ENCODE data around the gene LGALSL.

DNA sequence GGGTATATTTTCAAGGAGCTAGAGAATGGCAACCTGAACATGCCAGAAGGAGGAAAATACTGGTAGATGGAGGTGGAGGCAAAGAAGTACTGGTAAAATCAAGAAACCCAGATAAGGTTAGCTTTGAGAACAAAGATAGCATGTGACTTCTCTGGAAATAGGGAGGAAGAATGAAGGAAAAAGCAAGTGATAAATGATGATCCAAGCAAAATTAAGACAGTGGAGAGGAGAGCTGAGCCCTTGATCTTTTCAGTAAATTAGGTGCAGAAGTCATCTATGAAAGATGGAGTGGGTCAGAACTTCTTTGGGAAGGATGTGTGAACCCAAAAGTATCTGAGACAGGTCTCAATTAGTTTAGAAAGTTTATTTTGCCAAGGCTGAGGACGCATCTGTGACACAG is 44.5 kb downstream of the LGALSL start:
- TF ChIP-seq EP300 (IDR thresholded peaks at IDR 0.05; ENCODE audit: borderline replicate concordance), result no peak
- TF ChIP-seq, protein P1, sequence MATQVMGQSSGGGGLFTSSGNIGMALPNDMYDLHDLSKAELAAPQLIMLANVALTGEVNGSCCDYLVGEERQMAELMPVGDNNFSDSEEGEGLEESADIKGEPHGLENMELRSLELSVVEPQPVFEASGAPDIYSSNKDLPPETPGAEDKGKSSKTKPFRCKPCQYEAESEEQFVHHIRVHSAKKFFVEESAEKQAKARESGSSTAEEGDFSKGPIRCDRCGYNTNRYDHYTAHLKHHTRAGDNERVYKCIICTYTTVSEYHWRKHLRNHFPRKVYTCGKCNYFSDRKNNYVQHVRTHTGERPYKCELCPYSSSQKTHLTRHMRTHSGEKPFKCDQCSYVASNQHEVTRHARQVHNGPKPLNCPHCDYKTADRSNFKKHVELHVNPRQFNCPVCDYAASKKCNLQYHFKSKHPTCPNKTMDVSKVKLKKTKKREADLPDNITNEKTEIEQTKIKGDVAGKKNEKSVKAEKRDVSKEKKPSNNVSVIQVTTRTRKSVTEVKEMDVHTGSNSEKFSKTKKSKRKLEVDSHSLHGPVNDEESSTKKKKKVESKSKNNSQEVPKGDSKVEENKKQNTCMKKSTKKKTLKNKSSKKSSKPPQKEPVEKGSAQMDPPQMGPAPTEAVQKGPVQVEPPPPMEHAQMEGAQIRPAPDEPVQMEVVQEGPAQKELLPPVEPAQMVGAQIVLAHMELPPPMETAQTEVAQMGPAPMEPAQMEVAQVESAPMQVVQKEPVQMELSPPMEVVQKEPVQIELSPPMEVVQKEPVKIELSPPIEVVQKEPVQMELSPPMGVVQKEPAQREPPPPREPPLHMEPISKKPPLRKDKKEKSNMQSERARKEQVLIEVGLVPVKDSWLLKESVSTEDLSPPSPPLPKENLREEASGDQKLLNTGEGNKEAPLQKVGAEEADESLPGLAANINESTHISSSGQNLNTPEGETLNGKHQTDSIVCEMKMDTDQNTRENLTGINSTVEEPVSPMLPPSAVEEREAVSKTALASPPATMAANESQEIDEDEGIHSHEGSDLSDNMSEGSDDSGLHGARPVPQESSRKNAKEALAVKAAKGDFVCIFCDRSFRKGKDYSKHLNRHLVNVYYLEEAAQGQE (IDR thresholded peaks at IDR 0.05; ENCODE audit: low read depth), result no peak
- TF ChIP-seq TCF12 (IDR thresholded peaks at IDR 0.05; ENCODE audit: low read depth), result no peak
- TF ChIP-seq EGR1 (IDR thresholded peaks at IDR 0.05), result no peak
- no peak for TF ChIP-seq CEBPB (IDR thresholded peaks at IDR 0.05)
- TF ChIP-seq RAD21 (IDR thresholded peaks at IDR 0.05; ENCODE audit: low read depth), result no peak
- TF ChIP-seq TEAD4 (IDR thresholded peaks at IDR 0.05), result no peak
- TF ChIP-seq TAF1 (IDR thresholded peaks at IDR 0.05; ENCODE audit: low read depth), result no peak
- TF ChIP-seq CREB1 (IDR thresholded peaks at IDR 0.05; ENCODE audit: low read depth), result no peak
- TF ChIP-seq, protein P2, sequence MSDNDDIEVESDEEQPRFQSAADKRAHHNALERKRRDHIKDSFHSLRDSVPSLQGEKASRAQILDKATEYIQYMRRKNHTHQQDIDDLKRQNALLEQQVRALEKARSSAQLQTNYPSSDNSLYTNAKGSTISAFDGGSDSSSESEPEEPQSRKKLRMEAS (IDR thresholded peaks at IDR 0.05), result no peak
- TF ChIP-seq FOXM1 (IDR thresholded peaks at IDR 0.05; ENCODE audit: borderline replicate concordance, low read depth), result no peak
- TF ChIP-seq YY1 (IDR thresholded peaks at IDR 0.05; ENCODE audit: low read depth), result no peak
- TF ChIP-seq, protein P3, sequence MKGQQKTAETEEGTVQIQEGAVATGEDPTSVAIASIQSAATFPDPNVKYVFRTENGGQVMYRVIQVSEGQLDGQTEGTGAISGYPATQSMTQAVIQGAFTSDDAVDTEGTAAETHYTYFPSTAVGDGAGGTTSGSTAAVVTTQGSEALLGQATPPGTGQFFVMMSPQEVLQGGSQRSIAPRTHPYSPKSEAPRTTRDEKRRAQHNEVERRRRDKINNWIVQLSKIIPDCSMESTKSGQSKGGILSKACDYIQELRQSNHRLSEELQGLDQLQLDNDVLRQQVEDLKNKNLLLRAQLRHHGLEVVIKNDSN (IDR thresholded peaks at IDR 0.05), result no peak

All from Ishikawa (cell line).